AG04449 (cell line): Measurements from ENCODE around the gene CCDC7.
"Not testable (repeated sequence)": the region's sequence is repeated elsewhere in the genome, so short reads cannot be mapped to it uniquely, and the experiment has no call there.

Experiments
- CTCF ChIA-PET: fragments of 350-600 bp; formaldehyde crosslinking; extraction: SDS; loops from one replicate; lab custom pipeline; 2021; ENCODE audit warnings: antibody characterized with exemption; lab: Yijun Ruan, JAX
- POLR2A ChIA-PET: fragments of 400-600, 350-600 bp; formaldehyde crosslinking; extraction: SDS; loops from one replicate; lab custom pipeline; 2020; ENCODE audit warnings: antibody characterized with exemption, inconsistent platforms; lab: Yijun Ruan, JAX
- DNase-seq: peaks from one replicate; pipeline ENCODE4 v3.0.0-alpha.2; 2010; ENCODE audit warnings: low read depth, low spot score
- H3K4me3 ChIP-seq: 2 replicates; pipeline ENCODE4 v1.5.1; 2011; ENCODE audit warnings: low read depth, mild to moderate bottlenecking, control low read depth, low read length
- TF ChIP-seq, protein P1 (sequence below): IDR thresholded peaks from one replicate; pipeline ENCODE4 v1.5.1; 2011; ENCODE audit warnings: mild to moderate bottlenecking, moderate library complexity, low read length, control low read depth, inconsistent platforms; ENCODE audit not compliant: insufficient read depth; ENCODE audit errors: missing control alignments

CCDC7 gene

DNA sequence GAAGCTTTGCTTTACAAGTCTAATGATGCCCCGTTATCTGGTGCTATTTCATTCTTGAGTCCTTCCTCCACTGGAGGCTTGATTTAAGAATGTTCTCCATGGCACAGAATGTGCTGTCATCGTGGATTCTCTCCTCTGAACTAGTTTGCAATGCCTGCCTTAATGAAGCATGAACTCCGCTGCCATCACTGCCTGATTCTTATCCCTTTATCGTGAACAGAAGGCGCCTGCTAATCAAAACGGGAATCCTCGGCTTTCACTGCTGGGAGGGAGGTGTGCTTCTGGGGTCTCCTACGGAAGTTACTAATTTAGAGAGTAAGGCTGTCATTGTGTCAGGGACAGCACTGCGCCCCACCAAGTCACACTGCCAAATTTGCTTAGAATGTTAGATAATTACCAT, 455.9 kb downstream of the CCDC7 start:
- H3K4me3 ChIP-seq: no peak overlapping the region
- no peak for DNase-seq
- ChIA-PET CTCF (interaction anchor here (0.7 kb wide), 1 partner anchor 107 kb away, joined by 3 read pairs; no protein-coding TSS in a partner anchor), POLR2A (no interaction called here)
- TF ChIP-seq, protein P1, sequence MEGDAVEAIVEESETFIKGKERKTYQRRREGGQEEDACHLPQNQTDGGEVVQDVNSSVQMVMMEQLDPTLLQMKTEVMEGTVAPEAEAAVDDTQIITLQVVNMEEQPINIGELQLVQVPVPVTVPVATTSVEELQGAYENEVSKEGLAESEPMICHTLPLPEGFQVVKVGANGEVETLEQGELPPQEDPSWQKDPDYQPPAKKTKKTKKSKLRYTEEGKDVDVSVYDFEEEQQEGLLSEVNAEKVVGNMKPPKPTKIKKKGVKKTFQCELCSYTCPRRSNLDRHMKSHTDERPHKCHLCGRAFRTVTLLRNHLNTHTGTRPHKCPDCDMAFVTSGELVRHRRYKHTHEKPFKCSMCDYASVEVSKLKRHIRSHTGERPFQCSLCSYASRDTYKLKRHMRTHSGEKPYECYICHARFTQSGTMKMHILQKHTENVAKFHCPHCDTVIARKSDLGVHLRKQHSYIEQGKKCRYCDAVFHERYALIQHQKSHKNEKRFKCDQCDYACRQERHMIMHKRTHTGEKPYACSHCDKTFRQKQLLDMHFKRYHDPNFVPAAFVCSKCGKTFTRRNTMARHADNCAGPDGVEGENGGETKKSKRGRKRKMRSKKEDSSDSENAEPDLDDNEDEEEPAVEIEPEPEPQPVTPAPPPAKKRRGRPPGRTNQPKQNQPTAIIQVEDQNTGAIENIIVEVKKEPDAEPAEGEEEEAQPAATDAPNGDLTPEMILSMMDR: no peak

- TF ChIP-seq, protein P1: no peak
- no peak for DNase-seq
- CTCF ChIA-PET: no interaction called here
- POLR2A ChIA-PET: no interaction called here
- no peak overlapping the region for H3K4me3 ChIP-seq
These were observed 459.5 kb downstream of the CCDC7 start for GRCh38 chr10:32905466-32905865.

DNA sequence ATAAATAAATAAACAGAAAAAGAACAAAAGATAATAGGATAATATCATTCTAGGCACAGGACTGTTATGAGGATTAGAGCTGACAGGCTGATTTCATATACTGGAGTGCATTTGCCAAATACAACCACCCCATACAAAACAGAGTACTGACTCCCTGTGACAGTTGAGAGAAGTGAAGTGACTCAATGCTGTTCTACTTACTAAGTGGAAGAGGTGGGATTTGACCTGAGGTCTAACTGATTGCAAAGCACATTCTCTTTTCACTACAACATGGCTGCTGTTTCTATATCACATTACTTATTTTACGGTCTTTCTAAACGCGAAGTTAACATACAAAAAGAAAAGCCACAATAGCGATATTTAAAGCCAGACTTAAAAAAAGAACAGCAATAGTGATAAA, 460.7 kb downstream of the CCDC7 start:
- POLR2A ChIA-PET: no interaction called here

GRCh38 chr10:32909456-32909855, 463.5 kb downstream of the CCDC7 start:
- ChIA-PET POLR2A (no interaction called here), CTCF (interaction anchor here (0.7 to 1.5 kb wide), 3 partner anchors 10 to 99 kb away, joined by 3 to 5 read pairs (median 3); no protein-coding TSS in a partner anchor)
- TF ChIP-seq, protein P1: no peak
- no peak for DNase-seq
- no peak overlapping the region for H3K4me3 ChIP-seq

More for the DNA sequence above, 460.7 kb downstream of the CCDC7 start:
- no peak for DNase-seq
- no peak overlapping the region for H3K4me3 ChIP-seq
- TF ChIP-seq, protein P1: no peak
- CTCF ChIA-PET: no interaction called here

DNA sequence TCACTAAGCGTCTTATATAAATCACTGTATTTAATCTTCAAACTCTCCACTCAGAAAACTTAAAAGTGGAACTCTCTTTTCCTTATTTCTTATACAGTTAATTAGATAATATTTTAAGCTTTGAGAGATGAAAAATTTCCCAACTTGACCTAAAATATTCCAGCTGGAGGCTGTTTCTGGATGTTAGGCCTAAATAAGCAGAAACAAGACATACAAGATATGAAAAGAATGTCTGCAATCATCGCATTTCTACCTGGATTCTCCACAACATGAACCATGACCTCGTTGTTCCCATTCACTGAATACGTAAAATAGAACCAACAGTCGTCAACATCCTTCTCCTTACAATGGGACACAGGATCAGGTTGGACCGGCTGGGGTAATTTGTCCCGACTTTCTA, 464.0 kb downstream of the CCDC7 start:
- ChIA-PET CTCF (interaction anchor here (0.7 to 1.5 kb wide), 3 partner anchors 9 to 99 kb away, joined by 3 to 5 read pairs (median 3); no protein-coding TSS in a partner anchor), POLR2A (interaction anchor here (0.7 kb wide), 1 partner anchor 71 kb away, joined by 3 read pairs; no protein-coding TSS in a partner anchor)

DNA sequence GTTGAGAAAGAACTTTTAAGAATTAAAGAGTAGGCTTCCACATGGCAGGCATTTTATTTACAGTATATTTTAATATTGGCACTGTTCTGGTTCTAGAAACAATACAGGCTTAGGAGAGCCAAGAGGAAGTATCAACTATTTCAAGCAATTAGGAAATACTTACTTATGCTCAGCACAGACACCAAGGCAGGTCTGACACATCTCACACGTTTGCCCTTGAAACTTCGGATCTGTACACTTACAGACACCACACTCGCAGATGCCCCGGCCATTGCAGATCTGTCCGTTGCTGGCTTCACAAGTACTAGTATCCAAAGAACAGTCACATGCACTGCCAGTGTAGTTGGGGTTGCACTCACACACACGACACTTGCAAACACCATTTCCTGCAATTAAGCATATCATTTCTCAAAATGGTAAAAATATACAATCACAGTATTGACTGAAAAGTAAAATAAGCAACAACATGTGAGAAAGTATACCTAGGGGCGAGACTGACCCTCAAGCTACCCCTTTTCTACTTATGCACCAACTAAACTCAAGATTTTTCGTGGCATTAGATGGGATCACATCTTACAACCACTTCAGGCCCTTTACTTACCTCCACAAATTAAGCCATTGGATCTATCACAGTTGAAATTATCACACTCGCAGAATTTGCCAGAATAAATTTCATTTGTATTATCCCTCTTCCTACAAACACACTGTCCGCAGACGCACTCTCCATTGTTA, 465.5 kb downstream of the CCDC7 start:
- TF ChIP-seq, protein P1: no peak
- CTCF ChIA-PET: interaction anchor here (0.6 to 1.0 kb wide), 2 partner anchors 83 to 378 kb away, joined by 3 read pairs; no protein-coding TSS in a partner anchor

More for the DNA sequence above, 464.0 kb downstream of the CCDC7 start:
- H3K4me3 ChIP-seq, DNase-seq: not testable (repeated sequence)

GRCh38 chr10:32917817-32918216, 471.9 kb downstream of the CCDC7 start:
- DNase-seq, H3K4me3 ChIP-seq, POLR2A ChIA-PET, CTCF ChIA-PET: not testable (repeated sequence)

More for the DNA sequence above, 465.5 kb downstream of the CCDC7 start:
- DNase-seq: no peak
- POLR2A ChIA-PET: no interaction called here
- H3K4me3 ChIP-seq: no peak overlapping the region
